ENCODE data around the gene SFI1. TPM values are rescaled to one million over a fixed set of nuclear protein-coding genes. Genes with fewer than 3 reads are reported as not detected.

SFI1 gene
- total and polyA plus RNA-seq, 4 donors, result 3.1 to 16.2 (median 7.4) TPM

DNA sequence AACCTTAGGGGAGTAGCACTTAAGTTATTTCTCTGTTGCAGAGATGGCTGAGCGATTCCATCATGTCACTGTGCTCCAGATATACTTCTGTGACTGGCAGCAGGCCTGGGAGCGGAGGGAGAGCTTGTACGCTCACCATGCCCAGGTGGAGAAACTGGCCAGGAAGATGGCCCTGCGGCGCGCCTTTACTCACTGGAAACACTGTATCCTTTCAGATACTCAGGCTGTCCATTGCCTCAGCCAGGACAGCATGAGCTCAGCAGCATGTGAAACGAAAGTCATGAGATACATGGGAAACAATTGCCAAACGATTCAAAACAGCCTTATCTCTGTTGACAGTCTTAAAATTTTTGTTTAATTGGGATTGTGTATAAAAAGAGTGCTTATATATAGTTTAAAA, 78.9 kb downstream of the SFI1 start (continued):
- no peak for TF ChIP-seq ZBTB33 (IDR thresholded peaks at IDR 0.05)

GRCh38 chr22:31577711-31578110, 81.4 kb downstream of the SFI1 start:
- Histone ChIP-seq H3K4me1 (ENCODE audit: control insufficient read depth in 4 of 4, insufficient read depth in 4 of 4, low read length in 3 of 4) (no peaks in the 10 kb centered on the region), H3K9ac (ENCODE audit: low read depth in 1 of 2, low read length in 2 of 2) (no peak overlapping the region), H3K27ac (ENCODE audit: low read depth in 1 of 2, low read length in 2 of 2) (no peak overlapping the region), H3K4me3 (ENCODE audit: low read depth in 1 of 3, low read length in 3 of 3) (no peak overlapping the region), H3K9me3 (ENCODE audit: control insufficient read depth in 4 of 4, low read length in 3 of 4) (no peaks in the 10 kb centered on the region), H3K27me3 (ENCODE audit: control insufficient read depth in 4 of 4, insufficient read depth in 4 of 4, low read length in 3 of 4) (no peaks in the 10 kb centered on the region), H3K36me3 (ENCODE audit: control insufficient read depth in 4 of 4, insufficient read depth in 3 of 4, low read depth in 1 of 4, low read length in 3 of 4) (peaks cover 0 to 7% (median 4%) of the 10 kb centered on the region in 4 donors)
- TF ChIP-seq FOXA1 (IDR thresholded peaks at IDR 0.05) (no peak), SP1 (IDR thresholded peaks at IDR 0.05) (no peak), GABPA (IDR thresholded peaks at IDR 0.05 in 1 of 2, conservative IDR thresholded peaks at IDR 0.05 in 1 of 2) (no peak), ZBTB33 (IDR thresholded peaks at IDR 0.05) (no peak), FOXA2 (IDR thresholded peaks at IDR 0.05) (no peak), HNF4G (IDR thresholded peaks at IDR 0.05) (no peak), REST (IDR thresholded peaks at IDR 0.05) (no peak), EGR1 (IDR thresholded peaks at IDR 0.05; ENCODE audit: low read depth in 2 of 2) (no peak), JUND (IDR thresholded peaks at IDR 0.05) (no peak), NR2F2 (IDR thresholded peaks at IDR 0.05) (no peak), YY1 (IDR thresholded peaks at IDR 0.05) (no peak), RAD21 (IDR thresholded peaks at IDR 0.05) (no peak), TAF1 (conservative IDR thresholded peaks at IDR 0.05) (no peak), RXRA (IDR thresholded peaks at IDR 0.05) (no peak), MAX (IDR thresholded peaks at IDR 0.05) (no peak), HNF4A (conservative IDR thresholded peaks at IDR 0.05) (no peak)
- TF ChIP-seq, protein P1, sequence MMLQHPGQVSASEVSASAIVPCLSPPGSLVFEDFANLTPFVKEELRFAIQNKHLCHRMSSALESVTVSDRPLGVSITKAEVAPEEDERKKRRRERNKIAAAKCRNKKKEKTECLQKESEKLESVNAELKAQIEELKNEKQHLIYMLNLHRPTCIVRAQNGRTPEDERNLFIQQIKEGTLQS (IDR thresholded peaks at IDR 0.05), result no peak
- TF ChIP-seq, protein P2, sequence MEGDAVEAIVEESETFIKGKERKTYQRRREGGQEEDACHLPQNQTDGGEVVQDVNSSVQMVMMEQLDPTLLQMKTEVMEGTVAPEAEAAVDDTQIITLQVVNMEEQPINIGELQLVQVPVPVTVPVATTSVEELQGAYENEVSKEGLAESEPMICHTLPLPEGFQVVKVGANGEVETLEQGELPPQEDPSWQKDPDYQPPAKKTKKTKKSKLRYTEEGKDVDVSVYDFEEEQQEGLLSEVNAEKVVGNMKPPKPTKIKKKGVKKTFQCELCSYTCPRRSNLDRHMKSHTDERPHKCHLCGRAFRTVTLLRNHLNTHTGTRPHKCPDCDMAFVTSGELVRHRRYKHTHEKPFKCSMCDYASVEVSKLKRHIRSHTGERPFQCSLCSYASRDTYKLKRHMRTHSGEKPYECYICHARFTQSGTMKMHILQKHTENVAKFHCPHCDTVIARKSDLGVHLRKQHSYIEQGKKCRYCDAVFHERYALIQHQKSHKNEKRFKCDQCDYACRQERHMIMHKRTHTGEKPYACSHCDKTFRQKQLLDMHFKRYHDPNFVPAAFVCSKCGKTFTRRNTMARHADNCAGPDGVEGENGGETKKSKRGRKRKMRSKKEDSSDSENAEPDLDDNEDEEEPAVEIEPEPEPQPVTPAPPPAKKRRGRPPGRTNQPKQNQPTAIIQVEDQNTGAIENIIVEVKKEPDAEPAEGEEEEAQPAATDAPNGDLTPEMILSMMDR (IDR thresholded peaks at IDR 0.05; ENCODE audit: low read depth, low read length, missing input control), result no peak
- DNase-seq (ENCODE audit: low spot score), result no peak
- WGBS, result 91% methylated on average over 5 of the region's 5 CpGs

All from liver (tissue), 9 donors.